ENCODE results near the gene PLD1. TPM values are rescaled to one million over a fixed set of nuclear protein-coding genes. Genes with fewer than 3 reads are reported as not detected.

The PLD1 gene
- total and polyA plus RNA-seq, 2 of the 8 experiments (the other 6 are each of a cell fraction or from before 2014, with no cell fraction given), result 1.2 to 2.6 TPM

GRCh38 chr3:171813278-171813896 lies 3.1 kb upstream of the PLD1 start:
- H3K79me1 ChIP-seq (ENCODE audit: low read depth, low read length), result no peaks in the 10 kb centered on the region
- no peak overlapping the region for H4K91ac ChIP-seq (replicated peaks; ENCODE audit: insufficient read length, low read length)
- H3K79me2 ChIP-seq (ENCODE audit: control insufficient read depth in 1 of 2, insufficient read depth in 2 of 2, low read length in 2 of 2), result no peaks in the 10 kb centered on the region
- 87% methylated on average over 3 of the region's 3 CpGs; no CpG with 5 or more reads in 1 of the 2 experiments for WGBS, 2 experiments (ENCODE audit: extremely low coverage in 1 of 2, insufficient coverage in 1 of 2, insufficient read length in 1 of 2, insufficient replicate concordance in 2 of 2, low coverage in 1 of 2, low lambda C conversion rate in 2 of 2, missing lambda C conversion rate in 1 of 2)
- no peak overlapping the region for H3K4me3 ChIP-seq (ENCODE audit: extremely low read depth in 1 of 4, insufficient read depth in 2 of 4, low read depth in 3 of 4, low read length in 4 of 4)
- no peak for FAIRE-seq
- H2BK15ac ChIP-seq (ENCODE audit: low read length), result no peak overlapping the region
- no peak overlapping the region for H3K14ac ChIP-seq (ENCODE audit: insufficient read length)
- no peaks in the 10 kb centered on the region; a peak in 2 of 7 replicates for H3K4me1 ChIP-seq (replicated peaks in 1 of 4; ENCODE audit: control insufficient read depth in 3 of 4, insufficient read depth in 4 of 4, low read length in 3 of 4)
- H4K8ac ChIP-seq (ENCODE audit: extremely low read depth, insufficient read depth, low read length), result no peak overlapping the region
- no peak overlapping the region for H2AFZ ChIP-seq (ENCODE audit: low read length)
- no peak overlapping the region for H3K9ac ChIP-seq (replicated peaks in 1 of 4; ENCODE audit: extremely low read depth in 1 of 4, low read depth in 3 of 4, low read length in 3 of 4)
- H3K4ac ChIP-seq (replicated peaks; ENCODE audit: insufficient read length, low read depth, low read length), result no peak overlapping the region
- H2BK120ac ChIP-seq (replicated peaks; ENCODE audit: low read depth, low read length), result no peak overlapping the region
- H2BK20ac ChIP-seq (ENCODE audit: low read length), result no peak overlapping the region
- POLR2A ChIA-PET (ENCODE audit: partially characterized antibody), result no interaction called here
- no peak overlapping the region for H4K5ac ChIP-seq (ENCODE audit: insufficient read length, low read depth, low read length)
- no peaks in the 10 kb centered on the region for H3K9me3 ChIP-seq (ENCODE audit: insufficient read depth in 2 of 2, low read depth in 1 of 2, low read length in 1 of 2)
- H2AK5ac ChIP-seq (ENCODE audit: low read depth, low read length), result no peak overlapping the region
- no peak overlapping the region for H3K23ac ChIP-seq (ENCODE audit: insufficient read length)
- H3K36me3 ChIP-seq (ENCODE audit: control insufficient read depth in 2 of 4, insufficient read depth in 4 of 4, low read length in 3 of 4), result no peaks in the 10 kb centered on the region
- TF ChIP-seq SAP30 (IDR thresholded peaks at IDR 0.05; ENCODE audit: insufficient read depth, insufficient replicate concordance, low read length), result no peak
- TF ChIP-seq BRCA1 (IDR thresholded peaks at IDR 0.05; ENCODE audit: low read depth, low read length), result no peak
- TF ChIP-seq, protein P1, sequence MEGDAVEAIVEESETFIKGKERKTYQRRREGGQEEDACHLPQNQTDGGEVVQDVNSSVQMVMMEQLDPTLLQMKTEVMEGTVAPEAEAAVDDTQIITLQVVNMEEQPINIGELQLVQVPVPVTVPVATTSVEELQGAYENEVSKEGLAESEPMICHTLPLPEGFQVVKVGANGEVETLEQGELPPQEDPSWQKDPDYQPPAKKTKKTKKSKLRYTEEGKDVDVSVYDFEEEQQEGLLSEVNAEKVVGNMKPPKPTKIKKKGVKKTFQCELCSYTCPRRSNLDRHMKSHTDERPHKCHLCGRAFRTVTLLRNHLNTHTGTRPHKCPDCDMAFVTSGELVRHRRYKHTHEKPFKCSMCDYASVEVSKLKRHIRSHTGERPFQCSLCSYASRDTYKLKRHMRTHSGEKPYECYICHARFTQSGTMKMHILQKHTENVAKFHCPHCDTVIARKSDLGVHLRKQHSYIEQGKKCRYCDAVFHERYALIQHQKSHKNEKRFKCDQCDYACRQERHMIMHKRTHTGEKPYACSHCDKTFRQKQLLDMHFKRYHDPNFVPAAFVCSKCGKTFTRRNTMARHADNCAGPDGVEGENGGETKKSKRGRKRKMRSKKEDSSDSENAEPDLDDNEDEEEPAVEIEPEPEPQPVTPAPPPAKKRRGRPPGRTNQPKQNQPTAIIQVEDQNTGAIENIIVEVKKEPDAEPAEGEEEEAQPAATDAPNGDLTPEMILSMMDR (IDR thresholded peaks at IDR 0.05; ENCODE audit: control extremely low read depth in 1 of 3, insufficient read depth in 1 of 3, low read depth in 1 of 3, low read length in 3 of 3), result no peak
- TF ChIP-seq YY1 (IDR thresholded peaks at IDR 0.05; ENCODE audit: low read depth, low read length), result no peak
- no peak for TF ChIP-seq EZH2 (IDR thresholded peaks at IDR 0.05; ENCODE audit: low read depth, low read length, severe bottlenecking)
- no peak overlapping the region for H3K18ac ChIP-seq (ENCODE audit: extremely low read depth, low read length)
- peaks cover 4 to 31% (median 23%) of the 10 kb centered on the region in 4 experiments for H3K27me3 ChIP-seq (replicated peaks in 1 of 4; ENCODE audit: control insufficient read depth in 3 of 4, extremely low read depth in 1 of 4, insufficient read depth in 3 of 4, low read length in 3 of 4)
- H2BK5ac ChIP-seq (ENCODE audit: low read depth, low read length), result no peak overlapping the region
- H3K23me2 ChIP-seq (ENCODE audit: low read depth, low read length), result peaks cover 7% of the 10 kb centered on the region; the same call in 1 of the 2 replicates
- no peak overlapping the region for H3K4me2 ChIP-seq (ENCODE audit: insufficient read depth in 1 of 2, low read depth in 2 of 2, low read length in 2 of 2)
- DNase-seq (ENCODE audit: low read depth in 1 of 2, low spot score in 2 of 2), result no peak
- no peak overlapping the region for H3K27ac ChIP-seq (ENCODE audit: low read depth, low read length)
- H2BK12ac ChIP-seq (ENCODE audit: low read depth, low read length), result no peak overlapping the region
- no peaks in the 10 kb centered on the region for H4K20me1 ChIP-seq (replicated peaks in 1 of 2; ENCODE audit: control insufficient read depth in 1 of 2, insufficient read depth in 2 of 2, low read length in 2 of 2)
- H3K56ac ChIP-seq (replicated peaks; ENCODE audit: insufficient read length, low read depth, low read length), result no peak overlapping the region
- CTCF ChIA-PET (ENCODE audit: partially characterized antibody), result interaction anchor here (1.2 kb wide), 1 partner anchor 16 kb away, joined by 4 read pairs; no protein-coding TSS in a partner anchor

Measured in H1 (cell line).